Measurements from ENCODE around the gene SCN11A. TPM values are rescaled to one million over a fixed set of nuclear protein-coding genes. Genes with fewer than 3 reads are reported as not detected.

The SCN11A gene
- total and polyA plus RNA-seq, 2 of the 13 experiments (the other 11 are each of a cell fraction or from before 2014, with no cell fraction given): 0.02 to 0.11 TPM

DNA sequence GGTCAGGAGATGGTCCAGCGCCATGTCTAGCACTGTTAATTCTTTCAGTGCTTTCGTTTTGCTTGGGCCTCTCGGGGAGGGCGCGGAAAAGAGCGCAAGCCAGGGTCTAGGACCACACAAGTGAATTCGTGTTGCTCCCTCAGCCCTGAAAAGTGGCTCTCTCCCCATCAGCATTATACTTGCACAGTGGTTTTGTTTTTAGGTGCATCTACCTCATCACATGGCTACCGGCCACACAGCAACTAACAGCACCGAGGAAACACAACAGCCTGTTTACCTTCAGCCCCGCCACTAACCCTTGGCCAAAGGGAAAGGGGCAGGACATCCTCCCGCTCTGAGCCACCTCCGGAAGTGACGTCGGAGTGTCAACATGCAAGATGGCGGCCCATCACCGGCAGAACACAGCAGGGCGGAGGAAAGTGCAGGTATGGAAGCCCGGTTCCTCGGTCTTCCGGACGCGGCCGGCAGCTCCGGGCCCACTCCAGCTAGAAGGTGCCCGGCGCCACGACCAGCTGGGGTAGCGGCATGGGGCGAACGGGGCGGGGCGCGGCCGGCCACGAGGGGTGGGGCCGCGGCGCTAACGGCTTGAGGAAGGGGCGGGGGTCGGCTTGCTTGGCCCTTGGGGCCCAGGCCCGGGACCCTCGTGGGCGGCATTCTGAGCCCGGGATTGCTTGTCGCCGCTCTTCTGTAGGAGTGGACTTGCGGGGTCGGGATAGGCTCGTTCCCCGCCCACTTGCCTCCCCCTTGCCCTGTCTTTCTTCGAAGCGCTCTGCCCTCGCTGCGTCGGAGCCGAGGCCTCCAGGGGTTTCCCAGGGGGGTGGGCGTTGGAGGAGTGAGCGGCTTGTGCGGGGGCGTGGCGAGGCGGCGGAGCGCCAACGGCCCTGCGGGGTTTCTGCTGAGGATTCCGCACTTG lies at the start of gene SCN11A, which contains the start of gene WDR48 (continued):
- TF ChIP-seq, protein P1, sequence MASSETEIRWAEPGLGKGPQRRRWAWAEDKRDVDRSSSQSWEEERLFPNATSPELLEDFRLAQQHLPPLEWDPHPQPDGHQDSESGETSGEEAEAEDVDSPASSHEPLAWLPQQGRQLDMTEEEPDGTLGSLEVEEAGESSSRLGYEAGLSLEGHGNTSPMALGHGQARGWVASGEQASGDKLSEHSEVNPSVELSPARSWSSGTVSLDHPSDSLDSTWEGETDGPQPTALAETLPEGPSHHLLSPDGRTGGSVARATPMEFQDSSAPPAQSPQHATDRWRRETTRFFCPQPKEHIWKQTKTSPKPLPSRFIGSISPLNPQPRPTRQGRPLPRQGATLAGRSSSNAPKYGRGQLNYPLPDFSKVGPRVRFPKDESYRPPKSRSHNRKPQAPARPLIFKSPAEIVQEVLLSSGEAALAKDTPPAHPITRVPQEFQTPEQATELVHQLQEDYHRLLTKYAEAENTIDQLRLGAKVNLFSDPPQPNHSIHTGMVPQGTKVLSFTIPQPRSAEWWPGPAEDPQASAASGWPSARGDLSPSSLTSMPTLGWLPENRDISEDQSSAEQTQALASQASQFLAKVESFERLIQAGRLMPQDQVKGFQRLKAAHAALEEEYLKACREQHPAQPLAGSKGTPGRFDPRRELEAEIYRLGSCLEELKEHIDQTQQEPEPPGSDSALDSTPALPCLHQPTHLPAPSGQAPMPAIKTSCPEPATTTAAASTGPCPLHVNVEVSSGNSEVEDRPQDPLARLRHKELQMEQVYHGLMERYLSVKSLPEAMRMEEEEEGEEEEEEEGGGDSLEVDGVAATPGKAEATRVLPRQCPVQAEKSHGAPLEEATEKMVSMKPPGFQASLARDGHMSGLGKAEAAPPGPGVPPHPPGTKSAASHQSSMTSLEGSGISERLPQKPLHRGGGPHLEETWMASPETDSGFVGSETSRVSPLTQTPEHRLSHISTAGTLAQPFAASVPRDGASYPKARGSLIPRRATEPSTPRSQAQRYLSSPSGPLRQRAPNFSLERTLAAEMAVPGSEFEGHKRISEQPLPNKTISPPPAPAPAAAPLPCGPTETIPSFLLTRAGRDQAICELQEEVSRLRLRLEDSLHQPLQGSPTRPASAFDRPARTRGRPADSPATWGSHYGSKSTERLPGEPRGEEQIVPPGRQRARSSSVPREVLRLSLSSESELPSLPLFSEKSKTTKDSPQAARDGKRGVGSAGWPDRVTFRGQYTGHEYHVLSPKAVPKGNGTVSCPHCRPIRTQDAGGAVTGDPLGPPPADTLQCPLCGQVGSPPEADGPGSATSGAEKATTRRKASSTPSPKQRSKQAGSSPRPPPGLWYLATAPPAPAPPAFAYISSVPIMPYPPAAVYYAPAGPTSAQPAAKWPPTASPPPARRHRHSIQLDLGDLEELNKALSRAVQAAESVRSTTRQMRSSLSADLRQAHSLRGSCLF (CRISPR knock-in tag; IDR thresholded peaks at IDR 0.05; ENCODE audit: borderline replicate concordance): no peak
- TF ChIP-seq SKI (IDR thresholded peaks at IDR 0.05; ENCODE audit: partially characterized antibody): no peak
- no peak for TF ChIP-seq ETV6 (CRISPR knock-in tag; conservative IDR thresholded peaks at IDR 0.05)
- peak; percentile 78; the same call in 1 of the 2 replicates for TF ChIP-seq RFXAP (CRISPR knock-in tag; IDR thresholded peaks at IDR 0.05; ENCODE audit: borderline replicate concordance)
- TF ChIP-seq TCF7 (IDR thresholded peaks at IDR 0.05; ENCODE audit: low read depth): no peak
- TF ChIP-seq, protein P2, sequence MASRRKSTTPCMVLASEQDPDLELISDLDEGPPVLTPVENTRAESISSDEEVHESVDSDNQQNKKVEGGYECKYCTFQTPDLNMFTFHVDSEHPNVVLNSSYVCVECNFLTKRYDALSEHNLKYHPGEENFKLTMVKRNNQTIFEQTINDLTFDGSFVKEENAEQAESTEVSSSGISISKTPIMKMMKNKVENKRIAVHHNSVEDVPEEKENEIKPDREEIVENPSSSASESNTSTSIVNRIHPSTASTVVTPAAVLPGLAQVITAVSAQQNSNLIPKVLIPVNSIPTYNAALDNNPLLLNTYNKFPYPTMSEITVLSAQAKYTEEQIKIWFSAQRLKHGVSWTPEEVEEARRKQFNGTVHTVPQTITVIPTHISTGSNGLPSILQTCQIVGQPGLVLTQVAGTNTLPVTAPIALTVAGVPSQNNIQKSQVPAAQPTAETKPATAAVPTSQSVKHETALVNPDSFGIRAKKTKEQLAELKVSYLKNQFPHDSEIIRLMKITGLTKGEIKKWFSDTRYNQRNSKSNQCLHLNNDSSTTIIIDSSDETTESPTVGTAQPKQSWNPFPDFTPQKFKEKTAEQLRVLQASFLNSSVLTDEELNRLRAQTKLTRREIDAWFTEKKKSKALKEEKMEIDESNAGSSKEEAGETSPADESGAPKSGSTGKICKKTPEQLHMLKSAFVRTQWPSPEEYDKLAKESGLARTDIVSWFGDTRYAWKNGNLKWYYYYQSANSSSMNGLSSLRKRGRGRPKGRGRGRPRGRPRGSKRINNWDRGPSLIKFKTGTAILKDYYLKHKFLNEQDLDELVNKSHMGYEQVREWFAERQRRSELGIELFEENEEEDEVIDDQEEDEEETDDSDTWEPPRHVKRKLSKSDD (CRISPR knock-in tag; IDR thresholded peaks at IDR 0.05; ENCODE audit: low read depth): peak; percentile 87
- TF ChIP-seq, protein P3, sequence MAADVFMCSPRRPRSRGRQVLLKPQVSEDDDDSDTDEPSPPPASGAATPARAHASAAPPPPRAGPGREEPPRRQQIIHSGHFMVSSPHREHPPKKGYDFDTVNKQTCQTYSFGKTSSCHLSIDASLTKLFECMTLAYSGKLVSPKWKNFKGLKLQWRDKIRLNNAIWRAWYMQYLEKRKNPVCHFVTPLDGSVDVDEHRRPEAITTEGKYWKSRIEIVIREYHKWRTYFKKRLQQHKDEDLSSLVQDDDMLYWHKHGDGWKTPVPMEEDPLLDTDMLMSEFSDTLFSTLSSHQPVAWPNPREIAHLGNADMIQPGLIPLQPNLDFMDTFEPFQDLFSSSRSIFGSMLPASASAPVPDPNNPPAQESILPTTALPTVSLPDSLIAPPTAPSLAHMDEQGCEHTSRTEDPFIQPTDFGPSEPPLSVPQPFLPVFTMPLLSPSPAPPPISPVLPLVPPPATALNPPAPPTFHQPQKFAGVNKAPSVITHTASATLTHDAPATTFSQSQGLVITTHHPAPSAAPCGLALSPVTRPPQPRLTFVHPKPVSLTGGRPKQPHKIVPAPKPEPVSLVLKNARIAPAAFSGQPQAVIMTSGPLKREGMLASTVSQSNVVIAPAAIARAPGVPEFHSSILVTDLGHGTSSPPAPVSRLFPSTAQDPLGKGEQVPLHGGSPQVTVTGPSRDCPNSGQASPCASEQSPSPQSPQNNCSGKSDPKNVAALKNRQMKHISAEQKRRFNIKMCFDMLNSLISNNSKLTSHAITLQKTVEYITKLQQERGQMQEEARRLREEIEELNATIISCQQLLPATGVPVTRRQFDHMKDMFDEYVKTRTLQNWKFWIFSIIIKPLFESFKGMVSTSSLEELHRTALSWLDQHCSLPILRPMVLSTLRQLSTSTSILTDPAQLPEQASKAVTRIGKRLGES (CRISPR knock-in tag; IDR thresholded peaks at IDR 0.05; ENCODE audit: borderline replicate concordance): no peak
- TF ChIP-seq, protein P4, sequence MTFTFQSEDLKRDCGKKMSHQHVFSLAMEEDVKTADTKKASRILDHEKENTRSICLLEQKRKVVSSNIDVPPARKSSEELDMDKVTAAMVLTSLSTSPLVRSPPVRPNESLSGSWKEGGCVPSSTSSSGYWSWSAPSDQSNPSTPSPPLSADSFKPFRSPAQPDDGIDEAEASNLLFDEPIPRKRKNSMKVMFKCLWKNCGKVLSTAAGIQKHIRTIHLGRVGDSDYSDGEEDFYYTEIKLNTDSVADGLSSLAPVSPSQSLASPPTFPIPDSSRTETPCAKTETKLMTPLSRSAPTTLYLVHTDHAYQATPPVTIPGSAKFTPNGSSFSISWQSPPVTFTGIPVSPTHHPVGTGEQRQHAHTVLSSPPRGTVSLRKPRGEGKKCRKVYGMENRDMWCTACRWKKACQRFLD (CRISPR knock-in tag; IDR thresholded peaks at IDR 0.05; ENCODE audit: borderline replicate concordance): peak; percentile 81
- TF ChIP-seq SOX13 (IDR thresholded peaks at IDR 0.05): no peak
- TF ChIP-seq SOX13 (CRISPR knock-in tag; conservative IDR thresholded peaks at IDR 0.05 in 1 of 2, IDR thresholded peaks at IDR 0.05 in 1 of 2): 0 out of 4 replicates have a peak, but pooled peaks of 1 of the 2 experiments have one; percentile 33
- no peak for TF ChIP-seq JARID2 (CRISPR knock-in tag; IDR thresholded peaks at IDR 0.05; ENCODE audit: insufficient replicate concordance)
- no peak for TF ChIP-seq ZNF253 (CRISPR knock-in tag; IDR thresholded peaks at IDR 0.05; ENCODE audit: borderline replicate concordance)
- 0 out of 2 replicates have a peak, but pooled peaks have one; percentile 42 for TF ChIP-seq ZNF891 (CRISPR knock-in tag; IDR thresholded peaks at IDR 0.05)
- TF ChIP-seq, protein P5, sequence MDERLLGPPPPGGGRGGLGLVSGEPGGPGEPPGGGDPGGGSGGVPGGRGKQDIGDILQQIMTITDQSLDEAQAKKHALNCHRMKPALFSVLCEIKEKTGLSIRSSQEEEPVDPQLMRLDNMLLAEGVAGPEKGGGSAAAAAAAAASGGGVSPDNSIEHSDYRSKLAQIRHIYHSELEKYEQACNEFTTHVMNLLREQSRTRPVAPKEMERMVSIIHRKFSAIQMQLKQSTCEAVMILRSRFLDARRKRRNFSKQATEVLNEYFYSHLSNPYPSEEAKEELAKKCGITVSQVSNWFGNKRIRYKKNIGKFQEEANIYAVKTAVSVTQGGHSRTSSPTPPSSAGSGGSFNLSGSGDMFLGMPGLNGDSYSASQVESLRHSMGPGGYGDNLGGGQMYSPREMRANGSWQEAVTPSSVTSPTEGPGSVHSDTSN (CRISPR knock-in tag; IDR thresholded peaks at IDR 0.05): no peak
